WI38 (cell line): ENCODE measurements around the gene NNMT.

ENCODE experiments used
- H3K4me3 ChIP-seq: 2 replicates; pipeline ENCODE4 v1.5.1; 2011; ENCODE audit warnings: low read depth, mild to moderate bottlenecking, control low read depth, low read length
- TF ChIP-seq, protein P1 (sequence below): IDR thresholded peaks from 2 replicates; pipeline ENCODE4 v1.5.1; 2012; ENCODE audit warnings: low read depth, mild to moderate bottlenecking, control low read depth, low read length

Gene NNMT

DNA sequence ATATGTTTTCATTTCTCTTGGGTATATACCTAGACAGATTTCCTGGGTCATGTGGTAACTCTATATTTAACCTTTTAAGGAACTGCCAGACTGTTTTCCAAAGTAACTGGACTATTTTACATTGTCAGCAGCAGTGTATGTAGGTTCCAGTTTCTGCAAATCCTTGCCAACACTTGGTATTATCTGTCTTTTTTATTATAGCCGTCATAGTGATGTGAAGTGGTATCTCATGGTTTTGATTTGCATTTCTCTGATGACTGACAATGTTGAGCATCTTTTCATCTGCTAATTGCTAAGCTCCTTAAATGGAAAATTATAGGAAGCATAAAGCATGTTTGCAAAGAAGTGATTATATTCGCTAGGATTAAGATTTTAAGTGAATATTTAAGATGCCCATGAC, 13.9 kb downstream of the NNMT start:
- TF ChIP-seq, protein P1, sequence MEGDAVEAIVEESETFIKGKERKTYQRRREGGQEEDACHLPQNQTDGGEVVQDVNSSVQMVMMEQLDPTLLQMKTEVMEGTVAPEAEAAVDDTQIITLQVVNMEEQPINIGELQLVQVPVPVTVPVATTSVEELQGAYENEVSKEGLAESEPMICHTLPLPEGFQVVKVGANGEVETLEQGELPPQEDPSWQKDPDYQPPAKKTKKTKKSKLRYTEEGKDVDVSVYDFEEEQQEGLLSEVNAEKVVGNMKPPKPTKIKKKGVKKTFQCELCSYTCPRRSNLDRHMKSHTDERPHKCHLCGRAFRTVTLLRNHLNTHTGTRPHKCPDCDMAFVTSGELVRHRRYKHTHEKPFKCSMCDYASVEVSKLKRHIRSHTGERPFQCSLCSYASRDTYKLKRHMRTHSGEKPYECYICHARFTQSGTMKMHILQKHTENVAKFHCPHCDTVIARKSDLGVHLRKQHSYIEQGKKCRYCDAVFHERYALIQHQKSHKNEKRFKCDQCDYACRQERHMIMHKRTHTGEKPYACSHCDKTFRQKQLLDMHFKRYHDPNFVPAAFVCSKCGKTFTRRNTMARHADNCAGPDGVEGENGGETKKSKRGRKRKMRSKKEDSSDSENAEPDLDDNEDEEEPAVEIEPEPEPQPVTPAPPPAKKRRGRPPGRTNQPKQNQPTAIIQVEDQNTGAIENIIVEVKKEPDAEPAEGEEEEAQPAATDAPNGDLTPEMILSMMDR = no peak
- H3K4me3 ChIP-seq = no peak overlapping the region

DNA sequence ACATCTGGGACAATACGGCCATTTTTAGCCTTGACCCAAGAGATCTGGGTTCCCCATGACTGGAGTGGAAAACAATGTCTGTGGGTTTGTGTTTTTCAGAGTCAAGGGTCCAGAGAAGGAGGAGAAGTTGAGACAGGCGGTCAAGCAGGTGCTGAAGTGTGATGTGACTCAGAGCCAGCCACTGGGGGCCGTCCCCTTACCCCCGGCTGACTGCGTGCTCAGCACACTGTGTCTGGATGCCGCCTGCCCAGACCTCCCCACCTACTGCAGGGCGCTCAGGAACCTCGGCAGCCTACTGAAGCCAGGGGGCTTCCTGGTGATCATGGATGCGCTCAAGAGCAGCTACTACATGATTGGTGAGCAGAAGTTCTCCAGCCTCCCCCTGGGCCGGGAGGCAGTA, 15.7 kb downstream of the NNMT start:
- H3K4me3 ChIP-seq = no peak overlapping the region
- TF ChIP-seq, protein P1 = no peak

DNA sequence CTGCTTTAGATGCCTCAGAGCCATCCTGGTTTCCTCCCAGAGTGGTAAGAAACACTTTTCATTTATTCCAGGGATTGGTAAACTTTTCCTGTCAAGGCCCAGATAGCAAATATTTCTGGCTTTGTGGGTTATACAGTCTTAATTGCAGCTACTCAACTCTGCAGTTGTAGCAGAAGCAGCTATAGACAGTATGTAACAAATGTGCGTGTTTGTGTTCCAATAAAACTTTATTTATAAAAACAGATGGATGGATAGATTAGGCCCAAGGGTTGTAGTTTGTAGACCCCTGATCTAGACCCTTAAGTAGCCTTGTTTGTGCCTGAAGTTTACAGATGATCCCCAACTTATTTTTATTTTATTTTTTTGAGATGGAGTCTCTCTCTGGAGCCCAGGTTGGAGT, 17.9 kb downstream of the NNMT start:
- TF ChIP-seq, protein P1 = no peak
- no peak overlapping the region for H3K4me3 ChIP-seq

DNA sequence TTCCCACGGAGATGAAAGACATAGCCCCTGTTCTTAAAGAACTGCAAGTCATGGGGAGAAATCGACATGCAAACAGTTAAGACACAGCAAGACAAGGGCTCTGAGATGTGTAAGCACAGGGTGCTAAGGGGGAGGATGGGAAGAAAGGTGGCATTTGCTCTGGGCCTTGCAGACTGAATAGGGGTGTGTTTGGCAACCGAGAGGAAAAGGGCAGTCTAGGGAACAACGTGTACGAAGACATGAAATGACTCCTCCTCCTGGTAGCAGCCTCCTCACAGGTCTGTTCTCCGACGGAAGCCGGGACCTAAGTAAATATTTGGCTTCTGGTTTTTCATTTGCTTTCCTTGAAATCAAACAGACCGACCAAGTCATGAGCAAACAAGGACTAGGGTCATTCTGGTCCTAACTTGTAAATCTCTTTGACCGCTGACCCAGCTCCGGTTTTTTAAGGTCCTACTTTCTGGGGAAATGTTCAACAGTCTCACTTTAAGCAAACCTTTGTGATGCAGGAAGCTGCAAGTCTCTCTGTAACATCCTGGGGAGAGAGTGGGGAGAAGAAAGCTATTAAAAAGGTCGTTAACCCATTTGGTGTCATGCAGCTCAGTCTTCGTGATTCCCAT, 19.7 kb downstream of the NNMT start:
- H3K4me3 ChIP-seq = no peak overlapping the region
- TF ChIP-seq, protein P1 = no peak

DNA sequence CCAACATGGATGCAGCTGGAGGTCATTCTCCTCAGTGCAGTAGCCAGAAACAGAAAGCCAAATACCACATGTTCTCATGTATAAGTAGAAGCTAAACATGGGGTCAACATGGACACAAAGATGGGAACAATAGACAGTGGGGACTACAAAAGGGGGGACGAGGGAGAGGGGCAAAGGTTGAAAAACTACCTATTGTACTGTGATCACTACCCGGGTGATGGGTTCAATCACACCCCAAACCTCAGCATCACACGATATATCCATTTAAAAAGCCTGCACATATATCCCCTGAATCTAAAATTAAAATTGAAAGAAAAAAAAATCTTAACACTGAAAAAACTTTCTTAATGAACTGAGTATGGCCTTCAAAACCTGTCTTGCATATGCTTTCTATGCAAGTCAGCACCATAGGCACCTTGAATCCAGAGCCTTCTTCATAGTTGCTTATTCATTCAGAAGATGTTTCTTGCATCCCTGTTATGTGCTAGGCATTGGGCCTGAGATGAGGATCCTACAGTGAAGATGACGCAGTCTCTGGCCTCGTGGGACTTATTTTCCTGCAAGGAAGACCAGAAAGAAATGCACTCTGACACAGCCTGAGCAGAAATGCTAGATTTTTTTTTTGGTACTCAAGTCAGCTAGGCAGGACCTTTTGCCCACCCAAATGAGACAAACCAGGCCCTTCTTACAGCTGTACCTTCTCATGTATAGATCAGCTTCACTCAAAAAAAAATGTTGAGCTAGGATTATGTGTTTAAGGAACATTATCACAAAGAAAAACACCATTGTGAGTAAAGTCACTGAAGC, 21.0 kb downstream of the NNMT start:
- TF ChIP-seq, protein P1 = no peak
- no peak overlapping the region for H3K4me3 ChIP-seq

DNA sequence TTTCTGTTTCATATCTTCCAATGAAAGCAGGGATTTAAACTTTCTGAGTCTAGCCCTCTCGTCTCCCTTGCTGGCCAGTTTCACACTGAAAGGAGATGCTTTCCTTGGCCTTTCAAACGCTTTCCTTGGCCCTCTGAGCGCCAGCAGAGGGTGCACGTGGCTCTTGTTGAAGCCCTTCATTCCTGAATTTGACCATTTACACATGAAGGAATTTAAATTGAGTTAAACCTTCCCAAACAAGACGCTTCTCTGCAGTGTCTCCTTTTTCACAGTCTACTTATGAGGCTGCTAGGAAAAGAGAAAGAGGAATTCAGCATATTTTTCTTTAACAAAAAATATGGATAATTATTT, 21.6 kb downstream of the NNMT start:
- no peak overlapping the region for H3K4me3 ChIP-seq
- TF ChIP-seq, protein P1 = peak; percentile 68

DNA sequence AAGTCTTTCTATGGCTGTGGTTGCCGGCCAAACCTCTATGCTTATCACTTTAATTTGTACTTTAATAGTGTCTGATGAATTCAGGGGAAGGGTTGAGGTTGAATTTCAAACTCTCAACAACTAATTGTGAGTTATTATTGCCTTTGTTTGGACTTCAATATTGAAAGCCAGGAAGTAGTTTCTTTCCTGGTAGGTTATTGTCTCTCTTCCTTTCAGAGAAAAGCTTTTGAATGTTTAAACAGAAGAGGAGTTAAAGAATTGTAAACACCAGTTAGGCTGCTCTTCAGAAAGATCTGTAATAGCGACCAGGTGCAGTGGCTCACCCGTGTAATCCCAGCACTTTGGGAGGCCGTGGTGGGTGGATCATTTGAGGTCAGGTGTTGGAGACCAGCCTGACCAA, 22.2 kb downstream of the NNMT start:
- TF ChIP-seq, protein P1 = no peak
- no peak overlapping the region for H3K4me3 ChIP-seq
